ENCODE measurements around the gene ZNRF1. TPM values are rescaled to one million over a fixed set of nuclear protein-coding genes. Genes with fewer than 3 reads are reported as not detected.

The ZNRF1 gene
- total and polyA plus RNA-seq, 2 of the 4 experiments (the other 2 are of a cell fraction) = 8.2 to 20.7 TPM

- Histone ChIP-seq H2BK20ac (ENCODE audit: low read depth, low read length) (no peak overlapping the region), H4K8ac (ENCODE audit: low read depth in 2 of 2, low read length in 2 of 2) (no peak overlapping the region), H3K23ac (ENCODE audit: low read depth, low read length) (no peak overlapping the region), H3K14ac (replicated peaks; ENCODE audit: low read depth, low read length) (no peak overlapping the region), H2AK9ac (replicated peaks; ENCODE audit: low read depth, low read length, poor library complexity) (no peak overlapping the region), H2BK5ac (ENCODE audit: low read depth, low read length, poor library complexity, severe bottlenecking) (no peak overlapping the region), H3K4me3 (ENCODE audit: insufficient read depth, low read depth, low read length) (no peak overlapping the region), H3K4me2 (ENCODE audit: low read depth, low read length) (no peak overlapping the region), H3K9me1 (ENCODE audit: insufficient read depth, low read length) (peaks cover 9% of the 10 kb centered on the region; the same call in 1 of the 2 replicates), H4K20me1 (ENCODE audit: insufficient read depth, low read length) (peaks cover 10% of the 10 kb centered on the region), H3K79me1 (ENCODE audit: low read depth in 1 of 2, low read length in 2 of 2) (peaks cover 4 to 17% of the 10 kb centered on the region in 2 experiments; a peak in 3 of 4 replicates), H3K4me1 (ENCODE audit: control insufficient read depth, insufficient read depth, low read length) (peaks cover 24% of the 10 kb centered on the region), H4K91ac (ENCODE audit: insufficient read depth, low read depth, low read length) (no peak overlapping the region), H4K5ac (ENCODE audit: low read depth, low read length) (no peak overlapping the region), H2BK15ac (ENCODE audit: low read depth, low read length) (no peak overlapping the region), H3K36me3 (ENCODE audit: control insufficient read depth, insufficient read depth, low read length) (no peaks in the 10 kb centered on the region; the same call in 1 of the 2 replicates), H3K4ac (ENCODE audit: low read depth, low read length) (no peak overlapping the region), H3K27me3 (ENCODE audit: control insufficient read depth, insufficient read depth, low read length) (no peaks in the 10 kb centered on the region), H3K56ac (ENCODE audit: extremely low read depth, insufficient read depth, low read length) (no peak overlapping the region), H3K9me3 (ENCODE audit: control insufficient read depth, insufficient read depth, low read length) (no peaks in the 10 kb centered on the region), H3K18ac (ENCODE audit: low read depth, low read length) (no peak overlapping the region), H3K27ac (ENCODE audit: insufficient read depth, low read length) (no peak overlapping the region), H2AK5ac (ENCODE audit: low read depth, low read length) (no peak overlapping the region), H3K9ac (ENCODE audit: low read depth, low read length) (no peak overlapping the region), H2AFZ (replicated peaks; ENCODE audit: low read length, poor library complexity) (peak overlapping the region; percentile 24), H2BK120ac (ENCODE audit: low read depth, low read length) (no peak overlapping the region)
- TF ChIP-seq MXI1 (IDR thresholded peaks at IDR 0.05; ENCODE audit: borderline replicate concordance, low read depth, low read length) (no peak), NFE2L2 (IDR thresholded peaks at IDR 0.05; ENCODE audit: low read depth, low read length) (no peak)
- intact Hi-C loops (cut with micrococcal nuclease) (loop anchor here (5.0 kb wide), 1 partner anchor 301 kb away; no protein-coding TSS in a partner anchor), in situ Hi-C loops (cut with MboI; ENCODE audit: low sequenced_read_pairs) (no loop called here), dilution Hi-C loops (cut with HindIII; ENCODE audit: low sequenced_read_pairs, unreplicated experiment) (no loop called here)
- ChIA-PET POLR2A (ENCODE audit: unreplicated experiment) (no interaction called here), CTCF (no interaction called here)
- ATAC-seq (ENCODE audit: low read depth) (no peak), DNase-seq (no peak)
- no TSS peak for BruUV-seq (replicated peaks)
- WGBS, 2 experiments (ENCODE audit: extremely low coverage in 2 of 2, insufficient read length in 1 of 2) = 96% methylated on average over 14 of the region's 20 CpGs; no CpG with 5 or more reads in 1 of the 2 experiments
Observed at GRCh38 chr16:75113541-75114121, 114.8 kb downstream of the ZNRF1 start.
